HEK293 (cell line): ENCODE results near the gene PARD3.

Experiments
- CTCF ChIA-PET: fragments of 350-600 bp; formaldehyde crosslinking; extraction: SDS; loops from one replicate; lab custom pipeline; 2021; ENCODE audit warnings: antibody characterized with exemption; lab: Yijun Ruan, JAX
- POLR2A ChIA-PET: fragments of 300-600 bp; formaldehyde crosslinking; extraction: SDS; loops from one replicate; lab custom pipeline; 2020; ENCODE audit warnings: antibody characterized with exemption, inconsistent platforms; lab: Yijun Ruan, JAX
- H3K27ac ChIP-seq: fragments of 200-500 bp; sonication (Bioruptor generic); 2 replicates; pipeline ENCODE4 v1.5.1; 2014; ENCODE audit warnings: low read depth, low read length, control low read depth, inconsistent platforms; ENCODE audit errors: extremely low read depth
- H3K36me3 ChIP-seq, 2 experiments: fragments of 200-500 bp in 1 of 2; sonication (Bioruptor generic) in 1 of 2; 1 replicate in 1 of 2; 2 replicates in 1 of 2; pipeline ENCODE4 v1.5.1; 2014 to 2017; ENCODE audit warnings: inconsistent platforms in 2 of 2, low read length in 2 of 2; ENCODE audit not compliant: control insufficient read depth in 2 of 2, insufficient read depth in 1 of 2
- H3K4me1 ChIP-seq: fragments of 200-500 bp; sonication (Bioruptor generic); 2 replicates; pipeline ENCODE4 v1.5.1; 2014; ENCODE audit warnings: mild to moderate bottlenecking, low read length, inconsistent platforms; ENCODE audit not compliant: control insufficient read depth, insufficient read depth
- H3K4me3 ChIP-seq: 2 replicates; pipeline ENCODE4 v1.5.1; 2011; ENCODE audit warnings: low read depth, mild to moderate bottlenecking, control low read depth, low read length, moderate library complexity
- H3K9me3 ChIP-seq: fragments of 200-500 bp; sonication (Bioruptor generic); 2 replicates; pipeline ENCODE4 v1.5.1; 2014; ENCODE audit warnings: low read depth, low read length, inconsistent platforms; ENCODE audit not compliant: control insufficient read depth, insufficient read depth
- KLF7 ChIP-seq: fragments of 450-650 bp; formaldehyde crosslinking; IDR thresholded peaks from 2 replicates; pipeline ENCODE4 v1.5.1; 2016; ENCODE audit warnings: missing biosample characterization, missing genetic modification characterization, borderline replicate concordance
- OVOL3 ChIP-seq: fragments of 450-650 bp; formaldehyde crosslinking; IDR thresholded peaks from 2 replicates; pipeline ENCODE4 v1.5.1; 2016; ENCODE audit warnings: missing biosample characterization, missing genetic modification characterization
- PBX3 ChIP-seq: sonication (generic); formaldehyde crosslinking; IDR thresholded peaks from 2 replicates; pipeline ENCODE4 v1.8.1; 2022; ENCODE audit warnings: mild to moderate bottlenecking, moderate library complexity, missing genetic modification reagents
- SALL2 ChIP-seq: fragments of 450-650 bp; formaldehyde crosslinking; IDR thresholded peaks from 2 replicates; pipeline ENCODE4 v1.5.0; 2017; ENCODE audit warnings: missing biosample characterization, mild to moderate bottlenecking, missing genetic modification characterization, borderline replicate concordance
- WT1 ChIP-seq: fragments of 450-650 bp; formaldehyde crosslinking; IDR thresholded peaks from 2 replicates; pipeline ENCODE4 v1.5.1; 2016; ENCODE audit warnings: missing biosample characterization, missing genetic modification characterization
- ZBTB48 ChIP-seq: fragments of 450-650 bp; formaldehyde crosslinking; IDR thresholded peaks from 2 replicates; pipeline ENCODE4 v1.5.1; 2016; ENCODE audit warnings: missing biosample characterization, missing genetic modification characterization
- ZBTB8A ChIP-seq: fragments of 450-650 bp; formaldehyde crosslinking; IDR thresholded peaks from 2 replicates; pipeline ENCODE4 v1.5.1; 2016; ENCODE audit warnings: missing biosample characterization, missing genetic modification characterization
- ZNF138 ChIP-seq: fragments of 450-650 bp; formaldehyde crosslinking; IDR thresholded peaks from 2 replicates; pipeline ENCODE4 v1.5.1; 2016; ENCODE audit warnings: missing biosample characterization, missing genetic modification characterization, borderline replicate concordance
- ZNF148 ChIP-seq: fragments of 450-650 bp; formaldehyde crosslinking; IDR thresholded peaks from 2 replicates; pipeline ENCODE4 v1.5.0; 2017; ENCODE audit warnings: missing biosample characterization, missing genetic modification characterization, borderline replicate concordance
- ZNF157 ChIP-seq: fragments of 450-650 bp; formaldehyde crosslinking; IDR thresholded peaks from 2 replicates; pipeline ENCODE4 v1.5.1; 2016; ENCODE audit warnings: missing biosample characterization, missing genetic modification characterization
- ZNF169 ChIP-seq: fragments of 450-650 bp; formaldehyde crosslinking; IDR thresholded peaks from 2 replicates; pipeline ENCODE4 v1.5.1; 2016; ENCODE audit warnings: missing biosample characterization, missing genetic modification characterization
- ZNF214 ChIP-seq: fragments of 450-650 bp; formaldehyde crosslinking; IDR thresholded peaks from 2 replicates; pipeline ENCODE4 v1.5.1; 2017; ENCODE audit warnings: missing biosample characterization, mild to moderate bottlenecking, missing genetic modification characterization, borderline replicate concordance
- ZNF26 ChIP-seq: fragments of 450-650 bp; formaldehyde crosslinking; IDR thresholded peaks from 2 replicates; pipeline ENCODE4 v1.5.1; 2016; ENCODE audit warnings: missing biosample characterization, missing genetic modification characterization
- ZNF37A ChIP-seq: fragments of 450-650 bp; IDR thresholded peaks from 2 replicates; pipeline ENCODE4 v1.5.1; 2018; ENCODE audit warnings: missing biosample characterization, missing genetic modification characterization
- ZNF398 ChIP-seq: fragments of 450-650 bp; formaldehyde crosslinking; IDR thresholded peaks from 2 replicates; pipeline ENCODE4 v1.5.1; 2017; ENCODE audit warnings: missing biosample characterization, missing genetic modification characterization
- ZNF423 ChIP-seq: fragments of 450-650 bp; formaldehyde crosslinking; IDR thresholded peaks from 2 replicates; pipeline ENCODE4 v1.5.1; 2016; ENCODE audit warnings: missing biosample characterization, missing genetic modification characterization
- ZNF433 ChIP-seq: fragments of 450-650 bp; formaldehyde crosslinking; IDR thresholded peaks from 2 replicates; pipeline ENCODE4 v1.5.1; 2016; ENCODE audit warnings: missing biosample characterization, missing genetic modification characterization, low read depth
- ZNF621 ChIP-seq: fragments of 450-650 bp; formaldehyde crosslinking; IDR thresholded peaks from 2 replicates; pipeline ENCODE4 v1.5.1; 2017; ENCODE audit warnings: missing biosample characterization, missing genetic modification characterization
- ZNF639 ChIP-seq: fragments of 450-650 bp; formaldehyde crosslinking; IDR thresholded peaks from 2 replicates; pipeline ENCODE4 v1.5.1; 2016; ENCODE audit warnings: missing biosample characterization, missing genetic modification characterization
- ZNF692 ChIP-seq: fragments of 450-650 bp; formaldehyde crosslinking; IDR thresholded peaks from 2 replicates; pipeline ENCODE4 v1.5.1; 2016; ENCODE audit warnings: missing biosample characterization, missing genetic modification characterization
- ZNF747 ChIP-seq: fragments of 450-650 bp; formaldehyde crosslinking; IDR thresholded peaks from 2 replicates; pipeline ENCODE4 v1.5.1; 2016; ENCODE audit warnings: missing biosample characterization, missing genetic modification characterization
- ZNF76 ChIP-seq: fragments of 450-650 bp; formaldehyde crosslinking; IDR thresholded peaks from 2 replicates; pipeline ENCODE4; 2016; ENCODE audit warnings: low read depth, missing biosample characterization, missing genetic modification characterization, borderline replicate concordance
- ZSCAN23 ChIP-seq: fragments of 450-650 bp; formaldehyde crosslinking; IDR thresholded peaks from 2 replicates; pipeline ENCODE4 v1.5.1; 2016; ENCODE audit warnings: missing biosample characterization, missing genetic modification characterization

Gene PARD3

GRCh38 chr10:34624323-34625153, 190.6 kb downstream of the PARD3 start:
- CTCF ChIA-PET: interaction anchor here (0.5 to 0.7 kb wide), 4 partner anchors 8 to 1838 kb away, joined by 3 to 4 read pairs (median 3); no protein-coding TSS in a partner anchor
- POLR2A ChIA-PET: no interaction called here
- Histone ChIP-seq H3K27ac (no peak overlapping the region), H3K36me3 (no peaks in the 10 kb centered on the region), H3K4me1 (peaks cover 3% of the 10 kb centered on the region; the same call in 1 of the 2 replicates), H3K4me3 (no peak overlapping the region), H3K9me3 (no peaks in the 10 kb centered on the region)
- no peak for TF ChIP-seq ZNF692
- TF ChIP-seq ZBTB48 (tag by site-specific recombination): no peak
- TF ChIP-seq ZNF148 (tag by site-specific recombination): no peak
- no peak for TF ChIP-seq ZNF433
- no peak for TF ChIP-seq OVOL3 (tag by site-specific recombination)
- TF ChIP-seq ZNF621 (tag by site-specific recombination): no peak
- no peak for TF ChIP-seq KLF7 (tag by site-specific recombination)
- no peak for TF ChIP-seq WT1 (tag by site-specific recombination)
- TF ChIP-seq ZNF76: no peak
- no peak for TF ChIP-seq ZBTB8A (tag by site-specific recombination)
- TF ChIP-seq PBX3 (CRISPR knock-in tag): no peak
- TF ChIP-seq ZNF138 (tag by site-specific recombination): no peak
- no peak for TF ChIP-seq ZNF157 (tag by site-specific recombination)
- TF ChIP-seq ZNF398 (tag by site-specific recombination): no peak

- POLR2A ChIA-PET: no interaction called here
- Histone ChIP-seq H3K9me3 (no peaks in the 10 kb centered on the region), H3K4me3 (no peak overlapping the region), H3K27ac (no peak overlapping the region), H3K36me3 (no peaks in the 10 kb centered on the region), H3K4me1 (no peaks in the 10 kb centered on the region)
- CTCF ChIA-PET: interaction anchor here (0.6 to 1.9 kb wide), 2 partner anchors 15 to 132 kb away, joined by 3 to 6 read pairs; no protein-coding TSS in a partner anchor
- TF ChIP-seq ZSCAN23 (tag by site-specific recombination) (no peak), ZNF37A (tag by site-specific recombination) (no peak), ZNF26 (tag by site-specific recombination) (no peak), ZNF214 (tag by site-specific recombination) (no peak), ZNF169 (tag by site-specific recombination) (no peak), SALL2 (no peak), ZNF639 (no peak), ZNF423 (tag by site-specific recombination) (no peak), PBX3 (CRISPR knock-in tag) (no peak), ZNF747 (tag by site-specific recombination) (no peak)
Measured at GRCh38 chr10:34622945-34623344, 192.2 kb downstream of the PARD3 start.
